ENCODE data around the gene FAM193A.
"Not testable (repeated sequence)": the region's sequence is repeated elsewhere in the genome, so short reads cannot be mapped to it uniquely, and the experiment has no call there.

FAM193A gene

GRCh38 chr4:2536193-2537010, at the start of gene FAM193A:
FAM193A (plus strand) TSS chr4:2536647; CDS start chr4:2536916, 269 bp downstream.
- peak; percentile 92 to 99 for DNase-seq (ENCODE audit: low read depth in 2 of 2)

- no peak for DNase-seq (ENCODE audit: low read depth in 2 of 2)
These were observed 49.5 kb upstream of the FAM193A start for GRCh38 chr4:2486981-2487380.

GRCh38 chr4:2487632-2488031, 48.8 kb upstream of the FAM193A start:
- no peak for DNase-seq (ENCODE audit: low read depth in 2 of 2)

GRCh38 chr4:2489081-2489805, 47.2 kb upstream of the FAM193A start:
- no peak for DNase-seq (ENCODE audit: low read depth in 2 of 2)

- DNase-seq (ENCODE audit: low read depth in 2 of 2): no peak
These were observed 46.5 kb upstream of the FAM193A start for GRCh38 chr4:2489841-2490552.

GRCh38 chr4:2492970-2493369, 43.5 kb upstream of the FAM193A start:
- DNase-seq (ENCODE audit: low read depth in 2 of 2): no peak

GRCh38 chr4:2494992-2495391, 41.5 kb upstream of the FAM193A start:
- DNase-seq (ENCODE audit: low read depth in 2 of 2): no peak

- DNase-seq (ENCODE audit: low read depth in 2 of 2): no peak
These were observed 39.1 kb upstream of the FAM193A start for GRCh38 chr4:2497324-2497723.

GRCh38 chr4:2497931-2498330, 38.5 kb upstream of the FAM193A start:
- no peak for DNase-seq (ENCODE audit: low read depth in 2 of 2)

GRCh38 chr4:2500547-2500946, 35.9 kb upstream of the FAM193A start:
- DNase-seq (ENCODE audit: low read depth in 2 of 2): no peak

- no peak for DNase-seq (ENCODE audit: low read depth in 2 of 2)
These were observed 35.3 kb upstream of the FAM193A start for GRCh38 chr4:2501034-2501594.

GRCh38 chr4:2503809-2504208, 32.6 kb upstream of the FAM193A start:
- no peak for DNase-seq (ENCODE audit: low read depth in 2 of 2)

GRCh38 chr4:2507259-2507658, 29.2 kb upstream of the FAM193A start:
- DNase-seq (ENCODE audit: low read depth in 2 of 2): no peak

GRCh38 chr4:2507855-2508254, 28.6 kb upstream of the FAM193A start:
- DNase-seq (ENCODE audit: low read depth in 2 of 2): no peak

- no peak for DNase-seq (ENCODE audit: low read depth in 2 of 2)
These were observed 25.8 kb upstream of the FAM193A start for GRCh38 chr4:2510351-2511259.

- DNase-seq (ENCODE audit: low read depth in 2 of 2): no peak
These were observed 24.8 kb upstream of the FAM193A start for GRCh38 chr4:2511645-2512131.

- no peak for DNase-seq (ENCODE audit: low read depth in 2 of 2)
These were observed 23.9 kb upstream of the FAM193A start for GRCh38 chr4:2512396-2513135.

- DNase-seq (ENCODE audit: low read depth in 2 of 2): not testable (repeated sequence)
These were observed 22.3 kb upstream of the FAM193A start for GRCh38 chr4:2514193-2514592.

GRCh38 chr4:2514944-2515343, 21.5 kb upstream of the FAM193A start:
- DNase-seq (ENCODE audit: low read depth in 2 of 2): not testable (repeated sequence)
